ENCODE data around the gene RHBDD1.
"Not testable (repeated sequence)": the region's sequence is repeated elsewhere in the genome, so short reads cannot be mapped to it uniquely, and the experiment has no call there.

The RHBDD1 gene

GRCh38 chr2:226839951-226840350 lies 4.1 kb downstream of the RHBDD1 start:
- no peak for DNase-seq (ENCODE audit: extremely low read depth in 1 of 2, low read depth in 1 of 2)

GRCh38 chr2:226843001-226843400 lies 7.1 kb downstream of the RHBDD1 start:
- DNase-seq (ENCODE audit: extremely low read depth in 1 of 2, low read depth in 1 of 2) = not testable (repeated sequence)

GRCh38 chr2:226845386-226846116 lies 9.7 kb downstream of the RHBDD1 start:
- no peak for DNase-seq (ENCODE audit: extremely low read depth in 1 of 2, low read depth in 1 of 2)

GRCh38 chr2:226847090-226847489 lies 11.2 kb downstream of the RHBDD1 start:
- DNase-seq (ENCODE audit: extremely low read depth in 1 of 2, low read depth in 1 of 2) = no peak

DNA sequence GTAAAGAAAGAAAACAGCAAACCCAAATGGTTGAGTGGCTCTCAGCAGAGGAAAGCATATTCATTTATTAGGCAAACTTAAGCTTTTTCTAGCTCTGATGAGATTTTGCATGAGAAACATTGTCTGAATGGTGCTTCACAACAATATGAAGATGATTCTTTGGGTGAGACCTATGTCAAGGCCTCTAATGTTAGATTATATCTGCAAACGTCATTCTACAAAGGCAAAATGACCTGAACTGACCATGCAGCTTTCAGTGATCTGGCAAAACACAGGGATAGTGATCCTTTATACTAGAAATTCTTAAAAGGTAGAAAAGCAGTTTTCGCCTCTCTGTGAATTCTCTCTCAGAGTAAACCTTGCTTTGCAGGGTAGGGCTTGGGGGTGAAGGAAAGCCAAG lies 11.7 kb downstream of the RHBDD1 start:
- DNase-seq (ENCODE audit: extremely low read depth in 1 of 2, low read depth in 1 of 2) = no peak

GRCh38 chr2:226849349-226849748 lies 13.5 kb downstream of the RHBDD1 start:
- DNase-seq (ENCODE audit: extremely low read depth in 1 of 2, low read depth in 1 of 2) = no peak

DNA sequence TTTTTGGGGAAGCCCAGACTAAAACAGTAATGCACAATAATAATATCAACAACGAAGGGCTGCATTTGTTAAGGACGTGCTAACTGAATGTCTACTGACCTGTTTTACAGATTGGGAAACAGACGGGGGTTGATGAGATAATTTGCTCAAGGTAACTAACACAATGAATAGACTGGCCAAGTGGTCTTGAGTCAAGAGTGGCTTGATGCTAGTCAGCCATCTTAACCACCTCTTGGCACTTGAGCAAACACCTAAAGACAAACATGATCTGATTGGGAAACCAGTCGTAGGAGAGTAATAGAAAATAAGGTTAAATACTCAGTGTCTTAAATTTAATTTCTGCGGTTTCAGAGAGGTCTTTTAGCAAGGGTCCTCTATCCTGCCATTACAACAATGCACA lies 14.2 kb downstream of the RHBDD1 start:
- DNase-seq (ENCODE audit: extremely low read depth in 1 of 2, low read depth in 1 of 2) = no peak

GRCh38 chr2:226855787-226856186 lies 19.9 kb downstream of the RHBDD1 start:
- no peak for DNase-seq (ENCODE audit: extremely low read depth in 1 of 2, low read depth in 1 of 2)

DNA sequence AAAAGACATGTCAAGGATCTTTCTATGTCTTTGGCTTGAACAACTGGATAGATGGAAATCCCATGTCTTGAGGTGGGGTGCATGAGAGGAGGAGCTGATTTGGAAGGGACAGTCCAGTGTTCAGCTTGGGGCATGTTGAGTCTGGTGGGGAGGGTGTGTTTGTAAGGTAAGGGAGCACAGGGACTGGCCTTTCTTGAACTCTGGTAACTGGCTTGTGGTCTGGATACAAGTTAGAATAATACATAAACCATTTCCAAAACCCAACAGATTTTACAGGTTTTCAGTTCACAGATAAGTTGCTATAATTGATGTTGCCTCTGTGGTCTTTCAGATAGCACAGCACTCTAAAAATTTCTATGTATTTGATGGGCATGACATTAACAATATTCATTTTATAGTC lies 24.2 kb downstream of the RHBDD1 start:
- no peak for DNase-seq (ENCODE audit: extremely low read depth in 1 of 2, low read depth in 1 of 2)

- DNase-seq (ENCODE audit: extremely low read depth in 1 of 2, low read depth in 1 of 2) = no peak
Measured at GRCh38 chr2:226862623-226863022, 26.8 kb downstream of the RHBDD1 start.

- no peak for DNase-seq (ENCODE audit: extremely low read depth in 1 of 2, low read depth in 1 of 2)
Measured at GRCh38 chr2:226865273-226865672, 29.4 kb downstream of the RHBDD1 start.

GRCh38 chr2:226865710-226866109 lies 29.9 kb downstream of the RHBDD1 start:
- no peak for DNase-seq (ENCODE audit: extremely low read depth in 1 of 2, low read depth in 1 of 2)

DNA sequence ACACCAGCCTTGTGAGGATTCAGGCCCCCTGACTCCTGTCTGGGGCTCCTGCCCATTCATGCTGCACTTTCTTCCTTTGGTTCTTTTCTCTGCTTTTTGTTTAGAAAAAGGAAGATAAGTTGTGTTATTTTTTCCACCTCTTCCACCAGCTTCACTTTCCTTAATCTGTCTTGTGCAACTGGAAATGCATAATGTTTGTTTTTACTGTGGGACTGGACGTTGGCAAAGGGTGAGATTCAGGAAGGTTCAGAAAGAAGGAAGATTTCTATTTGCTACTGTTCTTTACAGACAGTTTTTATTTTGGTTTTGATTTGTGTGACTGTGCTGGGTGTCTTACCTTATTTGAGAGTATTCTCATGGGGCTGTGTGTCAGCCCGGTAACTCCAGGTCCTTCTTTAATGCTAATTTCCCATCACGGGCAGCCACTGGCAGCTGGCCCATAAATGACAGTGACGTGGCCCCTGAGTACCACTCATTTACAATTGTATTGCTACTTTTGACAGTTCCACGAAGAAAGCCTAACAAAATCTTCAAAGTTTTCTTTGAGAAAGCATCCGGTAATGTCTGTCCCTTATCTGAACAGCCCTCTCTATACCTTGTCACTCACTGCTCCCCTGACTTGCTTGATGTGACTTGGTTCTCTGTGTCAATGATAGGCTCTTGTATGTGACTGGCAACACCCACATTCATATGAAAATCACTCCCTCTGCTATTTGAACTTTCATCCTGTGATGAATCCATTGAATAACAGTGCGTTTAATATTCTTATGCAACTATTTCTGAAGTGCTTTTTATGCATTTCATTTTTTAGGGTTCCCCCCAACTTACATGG lies 32.7 kb downstream of the RHBDD1 start:
- DNase-seq (ENCODE audit: extremely low read depth in 1 of 2, low read depth in 1 of 2) = no peak

- no peak for DNase-seq (ENCODE audit: extremely low read depth in 1 of 2, low read depth in 1 of 2)
Measured at GRCh38 chr2:226869371-226869770, 33.5 kb downstream of the RHBDD1 start.

GRCh38 chr2:226873051-226873620 lies 37.3 kb downstream of the RHBDD1 start:
- no peak for DNase-seq (ENCODE audit: extremely low read depth in 1 of 2, low read depth in 1 of 2)

- DNase-seq (ENCODE audit: extremely low read depth in 1 of 2, low read depth in 1 of 2) = no peak
Measured at GRCh38 chr2:226873826-226874225, 38.0 kb downstream of the RHBDD1 start.

GRCh38 chr2:226874749-226875148 lies 38.9 kb downstream of the RHBDD1 start:
- no peak for DNase-seq (ENCODE audit: extremely low read depth in 1 of 2, low read depth in 1 of 2)

- DNase-seq (ENCODE audit: extremely low read depth in 1 of 2, low read depth in 1 of 2) = no peak
Measured at GRCh38 chr2:226875438-226876225, 39.8 kb downstream of the RHBDD1 start.

GRCh38 chr2:226877491-226877890 lies 41.6 kb downstream of the RHBDD1 start:
- no peak for DNase-seq (ENCODE audit: extremely low read depth in 1 of 2, low read depth in 1 of 2)

- no peak for DNase-seq (ENCODE audit: extremely low read depth in 1 of 2, low read depth in 1 of 2)
Measured at GRCh38 chr2:226881287-226881686, 45.4 kb downstream of the RHBDD1 start.

- no peak for DNase-seq (ENCODE audit: extremely low read depth in 1 of 2, low read depth in 1 of 2)
Measured at GRCh38 chr2:226882606-226883005, 46.8 kb downstream of the RHBDD1 start.
